ENCODE measurements around the gene DSCAML1. TPM values are rescaled to one million over a fixed set of nuclear protein-coding genes. Genes with fewer than 3 reads are reported as not detected.

Gene DSCAML1
- total RNA-seq, 1 donor from 2014 or later: not detected

DNA sequence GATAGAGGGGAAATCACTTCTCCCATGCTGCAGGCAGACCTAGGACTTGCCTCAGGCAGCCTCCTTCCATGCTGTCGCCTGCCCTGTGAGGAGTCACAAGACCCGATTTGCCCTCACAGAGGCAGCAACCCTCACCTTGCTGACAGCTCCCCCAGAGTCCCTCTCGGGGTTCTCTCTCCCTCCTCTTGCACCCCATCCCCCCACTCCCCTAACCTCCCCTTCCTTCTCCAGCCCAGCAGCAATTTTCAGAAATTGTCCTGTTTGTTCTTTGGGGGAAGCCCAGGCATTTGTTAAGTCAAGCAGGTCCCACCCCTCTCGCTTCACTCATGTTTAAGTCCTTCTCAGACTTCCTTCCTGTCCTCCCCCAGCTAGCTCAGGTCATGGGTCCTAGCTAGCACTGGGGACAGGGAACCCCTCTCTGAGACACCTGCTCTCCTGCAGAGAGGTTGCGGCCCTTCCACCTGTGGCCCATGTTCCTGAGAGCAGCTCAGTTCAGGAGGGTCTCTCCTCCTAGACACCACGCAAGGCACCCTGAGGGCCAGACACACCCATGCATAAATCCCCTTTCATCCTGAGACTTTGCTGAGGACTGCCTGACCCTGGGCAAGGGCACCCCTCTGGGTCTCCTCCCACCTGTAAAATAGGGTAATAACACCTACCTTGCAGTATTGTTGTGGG lies 33.8 kb upstream of the DSCAML1 start:
- TF ChIP-seq, protein P1, sequence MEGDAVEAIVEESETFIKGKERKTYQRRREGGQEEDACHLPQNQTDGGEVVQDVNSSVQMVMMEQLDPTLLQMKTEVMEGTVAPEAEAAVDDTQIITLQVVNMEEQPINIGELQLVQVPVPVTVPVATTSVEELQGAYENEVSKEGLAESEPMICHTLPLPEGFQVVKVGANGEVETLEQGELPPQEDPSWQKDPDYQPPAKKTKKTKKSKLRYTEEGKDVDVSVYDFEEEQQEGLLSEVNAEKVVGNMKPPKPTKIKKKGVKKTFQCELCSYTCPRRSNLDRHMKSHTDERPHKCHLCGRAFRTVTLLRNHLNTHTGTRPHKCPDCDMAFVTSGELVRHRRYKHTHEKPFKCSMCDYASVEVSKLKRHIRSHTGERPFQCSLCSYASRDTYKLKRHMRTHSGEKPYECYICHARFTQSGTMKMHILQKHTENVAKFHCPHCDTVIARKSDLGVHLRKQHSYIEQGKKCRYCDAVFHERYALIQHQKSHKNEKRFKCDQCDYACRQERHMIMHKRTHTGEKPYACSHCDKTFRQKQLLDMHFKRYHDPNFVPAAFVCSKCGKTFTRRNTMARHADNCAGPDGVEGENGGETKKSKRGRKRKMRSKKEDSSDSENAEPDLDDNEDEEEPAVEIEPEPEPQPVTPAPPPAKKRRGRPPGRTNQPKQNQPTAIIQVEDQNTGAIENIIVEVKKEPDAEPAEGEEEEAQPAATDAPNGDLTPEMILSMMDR (IDR thresholded peaks at IDR 0.05): no peak
- no peak overlapping the region for H3K4me3 Mint-ChIP-seq (ENCODE audit: unreplicated experiment)
- no peak overlapping the region for H3K27ac Mint-ChIP-seq (ENCODE audit: unreplicated experiment)
- H3K4me1 Mint-ChIP-seq (ENCODE audit: unreplicated experiment): peaks cover 2% of the 10 kb centered on the region
- no peaks in the 10 kb centered on the region for H3K36me3 Mint-ChIP-seq (ENCODE audit: unreplicated experiment)
- DNase-seq (ENCODE audit: extremely low spot score, unreplicated experiment): no peak
- H3K27me3 Mint-ChIP-seq (ENCODE audit: unreplicated experiment): peaks cover 6% of the 10 kb centered on the region
- no peaks in the 10 kb centered on the region for H3K9me3 Mint-ChIP-seq (ENCODE audit: unreplicated experiment)

DNA sequence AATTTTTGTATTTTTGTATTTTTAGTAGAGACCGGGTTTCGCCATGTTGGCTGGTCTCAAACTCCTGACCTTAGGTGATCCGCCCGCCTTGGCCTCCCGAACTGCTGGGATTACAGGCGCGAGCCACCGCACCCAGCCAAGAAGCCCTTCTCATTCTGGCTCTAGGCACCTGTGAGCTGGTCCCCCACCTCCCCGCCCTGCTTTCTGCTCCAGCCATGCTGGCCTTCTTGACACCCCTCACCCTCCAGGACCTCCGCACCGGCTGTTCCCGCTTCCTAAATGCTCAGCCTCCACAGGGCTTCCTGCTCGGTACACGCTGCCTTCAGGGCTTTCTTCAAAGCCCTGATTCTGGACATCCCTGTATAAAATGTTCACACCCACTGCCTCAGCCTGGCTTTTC lies 33.1 kb upstream of the DSCAML1 start:
- peaks cover 6% of the 10 kb centered on the region for H3K27me3 Mint-ChIP-seq (ENCODE audit: unreplicated experiment)
- H3K36me3 Mint-ChIP-seq (ENCODE audit: unreplicated experiment): no peaks in the 10 kb centered on the region
- DNase-seq (ENCODE audit: extremely low spot score, unreplicated experiment): no peak
- TF ChIP-seq, protein P1 (IDR thresholded peaks at IDR 0.05): no peak
- H3K4me1 Mint-ChIP-seq (ENCODE audit: unreplicated experiment): peaks cover 2% of the 10 kb centered on the region
- H3K9me3 Mint-ChIP-seq (ENCODE audit: unreplicated experiment): no peaks in the 10 kb centered on the region
- H3K4me3 Mint-ChIP-seq (ENCODE audit: unreplicated experiment): no peak overlapping the region
- H3K27ac Mint-ChIP-seq (ENCODE audit: unreplicated experiment): no peak overlapping the region

DNA sequence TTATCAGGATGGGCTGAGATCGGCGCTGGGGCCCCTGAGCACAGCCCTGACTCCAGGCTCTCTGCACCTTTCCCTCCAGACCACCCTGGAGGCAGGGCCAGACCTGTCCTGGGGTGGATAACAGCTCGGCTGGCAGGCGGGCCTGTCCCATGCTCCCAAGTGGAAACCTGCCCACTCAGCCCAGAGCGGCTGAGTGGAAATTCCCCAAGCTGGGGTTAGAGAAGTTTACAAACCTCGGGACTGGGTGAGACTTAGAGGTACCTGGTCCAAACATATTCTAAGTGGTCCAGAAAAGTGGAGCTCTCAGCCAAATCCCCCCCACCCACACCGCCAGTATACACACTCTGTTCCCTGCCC lies 32.3 kb upstream of the DSCAML1 start:
- Mint-ChIP-seq H3K4me1 (ENCODE audit: unreplicated experiment) (peaks cover 2% of the 10 kb centered on the region), H3K27me3 (ENCODE audit: unreplicated experiment) (peaks cover 6% of the 10 kb centered on the region), H3K36me3 (ENCODE audit: unreplicated experiment) (no peaks in the 10 kb centered on the region), H3K27ac (ENCODE audit: unreplicated experiment) (no peak overlapping the region), H3K9me3 (ENCODE audit: unreplicated experiment) (no peaks in the 10 kb centered on the region), H3K4me3 (ENCODE audit: unreplicated experiment) (no peak overlapping the region)
- TF ChIP-seq, protein P1 (IDR thresholded peaks at IDR 0.05): no peak
- DNase-seq (ENCODE audit: extremely low spot score, unreplicated experiment): no peak

DNA sequence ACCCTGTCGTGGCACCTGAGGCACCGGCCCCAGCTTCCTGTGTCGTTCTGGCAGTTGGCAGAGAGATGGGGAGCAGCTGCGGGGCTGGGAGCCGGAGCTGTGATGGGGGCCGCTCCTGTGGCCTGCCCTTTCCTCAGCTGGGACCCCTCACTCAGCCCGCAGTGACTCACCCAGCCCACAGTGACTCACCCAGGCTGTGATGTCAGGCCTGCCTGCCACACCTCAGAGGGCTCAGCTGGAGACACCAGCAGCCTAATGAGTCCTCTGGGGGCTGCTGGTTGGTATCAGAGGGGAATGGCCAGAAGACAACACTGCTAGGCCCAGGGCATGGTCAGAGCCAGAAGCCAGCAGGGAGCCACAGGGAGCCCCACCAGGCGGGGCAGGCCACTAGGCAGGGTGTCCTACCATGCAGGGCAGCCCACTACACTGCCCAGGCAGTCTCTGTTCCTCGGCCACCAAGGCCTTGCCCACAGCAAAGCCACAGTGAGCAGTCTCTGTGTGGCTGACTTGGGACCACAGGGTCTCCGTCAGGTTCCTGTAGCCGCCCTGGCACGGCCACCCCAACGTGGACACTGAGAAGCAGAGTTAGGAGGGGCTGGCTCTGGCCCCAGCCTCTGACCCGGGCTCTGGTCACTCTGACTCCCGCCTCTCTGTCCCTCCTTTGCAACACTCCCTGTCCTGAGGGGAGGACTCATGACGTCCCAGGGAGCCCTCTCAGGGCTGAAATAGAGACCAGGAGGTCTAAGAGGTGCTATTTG lies 31.8 kb upstream of the DSCAML1 start:
- Mint-ChIP-seq H3K27me3 (ENCODE audit: unreplicated experiment) (peaks cover 5% of the 10 kb centered on the region), H3K4me1 (ENCODE audit: unreplicated experiment) (peaks cover 2% of the 10 kb centered on the region), H3K9me3 (ENCODE audit: unreplicated experiment) (no peaks in the 10 kb centered on the region), H3K27ac (ENCODE audit: unreplicated experiment) (no peak overlapping the region), H3K36me3 (ENCODE audit: unreplicated experiment) (no peaks in the 10 kb centered on the region), H3K4me3 (ENCODE audit: unreplicated experiment) (no peak overlapping the region)
- DNase-seq (ENCODE audit: extremely low spot score, unreplicated experiment): no peak
- TF ChIP-seq, protein P1 (IDR thresholded peaks at IDR 0.05): no peak
